ENCODE data around the gene BMP6.

DNA sequence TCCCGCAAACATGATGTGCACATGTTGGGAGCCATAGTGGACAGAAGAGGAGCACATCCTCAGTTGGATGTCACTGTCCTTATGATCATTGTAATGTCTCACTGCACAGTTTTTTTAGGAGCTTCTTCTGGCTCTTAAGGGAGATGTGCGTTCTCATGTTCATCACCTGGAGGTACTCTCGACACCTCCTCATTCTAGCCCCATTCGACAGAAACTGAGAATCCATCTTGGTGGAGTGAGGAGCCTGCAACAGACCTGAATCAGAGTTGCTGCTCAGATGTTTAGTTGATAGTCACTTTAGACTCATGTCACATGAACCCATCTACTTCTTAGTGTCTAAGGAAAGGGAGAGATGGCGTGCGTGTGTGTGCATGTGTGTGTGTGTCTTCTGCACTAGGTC, 2.3 kb upstream of the BMP6 start:
- TF ChIP-seq, protein P1, sequence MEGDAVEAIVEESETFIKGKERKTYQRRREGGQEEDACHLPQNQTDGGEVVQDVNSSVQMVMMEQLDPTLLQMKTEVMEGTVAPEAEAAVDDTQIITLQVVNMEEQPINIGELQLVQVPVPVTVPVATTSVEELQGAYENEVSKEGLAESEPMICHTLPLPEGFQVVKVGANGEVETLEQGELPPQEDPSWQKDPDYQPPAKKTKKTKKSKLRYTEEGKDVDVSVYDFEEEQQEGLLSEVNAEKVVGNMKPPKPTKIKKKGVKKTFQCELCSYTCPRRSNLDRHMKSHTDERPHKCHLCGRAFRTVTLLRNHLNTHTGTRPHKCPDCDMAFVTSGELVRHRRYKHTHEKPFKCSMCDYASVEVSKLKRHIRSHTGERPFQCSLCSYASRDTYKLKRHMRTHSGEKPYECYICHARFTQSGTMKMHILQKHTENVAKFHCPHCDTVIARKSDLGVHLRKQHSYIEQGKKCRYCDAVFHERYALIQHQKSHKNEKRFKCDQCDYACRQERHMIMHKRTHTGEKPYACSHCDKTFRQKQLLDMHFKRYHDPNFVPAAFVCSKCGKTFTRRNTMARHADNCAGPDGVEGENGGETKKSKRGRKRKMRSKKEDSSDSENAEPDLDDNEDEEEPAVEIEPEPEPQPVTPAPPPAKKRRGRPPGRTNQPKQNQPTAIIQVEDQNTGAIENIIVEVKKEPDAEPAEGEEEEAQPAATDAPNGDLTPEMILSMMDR (IDR thresholded peaks at IDR 0.05): no peak
- TF ChIP-seq ZFX (IDR thresholded peaks at IDR 0.05; ENCODE audit: borderline replicate concordance): no peak

All from 22Rv1 (cell line).